Gastrocnemius medialis (tissue), 4 donors: ENCODE results near the gene GCNT1.

ENCODE experiments used
- POLR2A ChIP-seq, 2 donors: fragments of 450-650 bp; IDR thresholded peaks; one replicate each; pipeline ENCODE4 v1.6.1; 2017; ENCODE audit warnings: antibody characterized with exemption in 2 of 2, mild to moderate bottlenecking in 2 of 2, moderate library complexity in 2 of 2
- TF ChIP-seq, protein P1 (sequence below), 5 experiments: fragments of 450-650 bp in 3 of 5; fragments of 200-600 bp in 2 of 5; sonication (generic) in 2 of 5; IDR thresholded peaks in 4 of 5; conservative IDR thresholded peaks in 1 of 5; 1 replicate in 4 of 5; 2 replicates in 1 of 5; pipeline ENCODE4 v1.5.1; 2016 to 2019; ENCODE audit warnings: antibody characterized with exemption in 5 of 5, mild to moderate bottlenecking in 3 of 5, moderate library complexity in 3 of 5

DNA sequence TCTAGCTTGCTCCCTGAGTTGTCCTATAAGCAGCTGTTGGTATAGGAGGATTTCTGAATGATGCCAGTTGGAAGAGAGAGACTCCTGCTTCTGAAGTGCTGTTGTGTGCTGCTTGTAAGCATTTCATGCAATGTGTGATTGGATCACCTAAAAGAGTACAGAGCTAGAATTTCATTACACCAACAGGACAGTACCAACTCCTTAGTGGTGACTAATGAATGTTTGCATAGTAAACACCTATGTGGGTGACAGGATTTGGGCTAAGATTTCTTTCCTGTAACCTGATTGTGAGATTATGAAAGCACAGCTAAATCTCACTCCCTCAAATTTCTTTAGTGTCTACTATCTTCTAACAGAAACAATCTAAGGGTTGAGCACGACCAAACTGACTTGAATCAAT is 67.0 kb downstream of the GCNT1 start:
- TF ChIP-seq POLR2A (IDR thresholded peaks at IDR 0.05), result no peak
- TF ChIP-seq, protein P1, sequence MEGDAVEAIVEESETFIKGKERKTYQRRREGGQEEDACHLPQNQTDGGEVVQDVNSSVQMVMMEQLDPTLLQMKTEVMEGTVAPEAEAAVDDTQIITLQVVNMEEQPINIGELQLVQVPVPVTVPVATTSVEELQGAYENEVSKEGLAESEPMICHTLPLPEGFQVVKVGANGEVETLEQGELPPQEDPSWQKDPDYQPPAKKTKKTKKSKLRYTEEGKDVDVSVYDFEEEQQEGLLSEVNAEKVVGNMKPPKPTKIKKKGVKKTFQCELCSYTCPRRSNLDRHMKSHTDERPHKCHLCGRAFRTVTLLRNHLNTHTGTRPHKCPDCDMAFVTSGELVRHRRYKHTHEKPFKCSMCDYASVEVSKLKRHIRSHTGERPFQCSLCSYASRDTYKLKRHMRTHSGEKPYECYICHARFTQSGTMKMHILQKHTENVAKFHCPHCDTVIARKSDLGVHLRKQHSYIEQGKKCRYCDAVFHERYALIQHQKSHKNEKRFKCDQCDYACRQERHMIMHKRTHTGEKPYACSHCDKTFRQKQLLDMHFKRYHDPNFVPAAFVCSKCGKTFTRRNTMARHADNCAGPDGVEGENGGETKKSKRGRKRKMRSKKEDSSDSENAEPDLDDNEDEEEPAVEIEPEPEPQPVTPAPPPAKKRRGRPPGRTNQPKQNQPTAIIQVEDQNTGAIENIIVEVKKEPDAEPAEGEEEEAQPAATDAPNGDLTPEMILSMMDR (IDR thresholded peaks at IDR 0.05 in 4 of 5, conservative IDR thresholded peaks at IDR 0.05 in 1 of 5), result no peak
